IMR-90 (cell line): Measurements from ENCODE around the gene PLXDC2.

Experiments
- BHLHE40 ChIP-seq: fragments of 150-350 bp; IDR thresholded peaks from 2 replicates; pipeline ENCODE4 v1.6.1; 2016; ENCODE audit warnings: mild to moderate bottlenecking, low read depth, low read length
- CEBPB ChIP-seq: IDR thresholded peaks from 2 replicates; pipeline ENCODE4 v1.6.1; 2012; ENCODE audit warnings: low read depth, low read length, improper control_type of control experiment
- CHD1 ChIP-seq: IDR thresholded peaks from 2 replicates; pipeline ENCODE4 v1.6.1; 2012; ENCODE audit warnings: low read depth, low read length, improper control_type of control experiment
- ELK1 ChIP-seq: fragments of 150-350 bp; IDR thresholded peaks from 2 replicates; pipeline ENCODE4 v1.6.1; 2016; ENCODE audit warnings: low read depth, mild to moderate bottlenecking, low read length, moderate library complexity, borderline replicate concordance
- FOS ChIP-seq: fragments of 150-350 bp; IDR thresholded peaks from 2 replicates; pipeline ENCODE4 v1.6.1; 2016; ENCODE audit warnings: low read depth, low read length
- MAFK ChIP-seq: IDR thresholded peaks from 2 replicates; pipeline ENCODE4 v1.6.1; 2012; ENCODE audit warnings: low read depth, low read length, improper control_type of control experiment
- MAZ ChIP-seq: IDR thresholded peaks from 2 replicates; pipeline ENCODE4 v1.6.1; 2012; ENCODE audit warnings: low read depth, mild to moderate bottlenecking, low read length, improper control_type of control experiment, moderate library complexity, borderline replicate concordance
- NFE2L2 ChIP-seq: fragments of 150-350 bp; IDR thresholded peaks from 2 replicates; pipeline ENCODE4 v1.6.1; 2016; ENCODE audit warnings: low read depth, mild to moderate bottlenecking, low read length
- POLR2A ChIP-seq: IDR thresholded peaks from 2 replicates; pipeline ENCODE4 v1.6.1; 2012; ENCODE audit warnings: mild to moderate bottlenecking, low read depth, low read length
- RAD21 ChIP-seq: IDR thresholded peaks from 2 replicates; pipeline ENCODE4 v1.6.1; 2012; ENCODE audit warnings: low read length, improper control_type of control experiment
- RCOR1 ChIP-seq: IDR thresholded peaks from 2 replicates; pipeline ENCODE4 v1.6.1; 2012; ENCODE audit warnings: mild to moderate bottlenecking, low read length, improper control_type of control experiment; ENCODE audit not compliant: insufficient replicate concordance
- RFX5 ChIP-seq: IDR thresholded peaks from 2 replicates; pipeline ENCODE4 v1.8.0; 2012; ENCODE audit warnings: low read depth, mild to moderate bottlenecking, low read length, moderate library complexity
- TF ChIP-seq, protein P1 (sequence below): conservative IDR thresholded peaks from 2 replicates; pipeline ENCODE4 v1.5.1; 2012; ENCODE audit warnings: mild to moderate bottlenecking, low read depth, low read length, improper control_type of control experiment
- TF ChIP-seq, protein P2 (sequence below): fragments of 150-350 bp; IDR thresholded peaks from 2 replicates; pipeline ENCODE4 v1.6.1; 2017; ENCODE audit warnings: mild to moderate bottlenecking, antibody characterized with exemption, low read length, low read depth

GRCh38 chr10:19971343-19972052 lies 155.3 kb downstream of the PLXDC2 start:
- TF ChIP-seq, protein P1, sequence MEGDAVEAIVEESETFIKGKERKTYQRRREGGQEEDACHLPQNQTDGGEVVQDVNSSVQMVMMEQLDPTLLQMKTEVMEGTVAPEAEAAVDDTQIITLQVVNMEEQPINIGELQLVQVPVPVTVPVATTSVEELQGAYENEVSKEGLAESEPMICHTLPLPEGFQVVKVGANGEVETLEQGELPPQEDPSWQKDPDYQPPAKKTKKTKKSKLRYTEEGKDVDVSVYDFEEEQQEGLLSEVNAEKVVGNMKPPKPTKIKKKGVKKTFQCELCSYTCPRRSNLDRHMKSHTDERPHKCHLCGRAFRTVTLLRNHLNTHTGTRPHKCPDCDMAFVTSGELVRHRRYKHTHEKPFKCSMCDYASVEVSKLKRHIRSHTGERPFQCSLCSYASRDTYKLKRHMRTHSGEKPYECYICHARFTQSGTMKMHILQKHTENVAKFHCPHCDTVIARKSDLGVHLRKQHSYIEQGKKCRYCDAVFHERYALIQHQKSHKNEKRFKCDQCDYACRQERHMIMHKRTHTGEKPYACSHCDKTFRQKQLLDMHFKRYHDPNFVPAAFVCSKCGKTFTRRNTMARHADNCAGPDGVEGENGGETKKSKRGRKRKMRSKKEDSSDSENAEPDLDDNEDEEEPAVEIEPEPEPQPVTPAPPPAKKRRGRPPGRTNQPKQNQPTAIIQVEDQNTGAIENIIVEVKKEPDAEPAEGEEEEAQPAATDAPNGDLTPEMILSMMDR, result no peak
- TF ChIP-seq RAD21, result no peak
- TF ChIP-seq, protein P2, sequence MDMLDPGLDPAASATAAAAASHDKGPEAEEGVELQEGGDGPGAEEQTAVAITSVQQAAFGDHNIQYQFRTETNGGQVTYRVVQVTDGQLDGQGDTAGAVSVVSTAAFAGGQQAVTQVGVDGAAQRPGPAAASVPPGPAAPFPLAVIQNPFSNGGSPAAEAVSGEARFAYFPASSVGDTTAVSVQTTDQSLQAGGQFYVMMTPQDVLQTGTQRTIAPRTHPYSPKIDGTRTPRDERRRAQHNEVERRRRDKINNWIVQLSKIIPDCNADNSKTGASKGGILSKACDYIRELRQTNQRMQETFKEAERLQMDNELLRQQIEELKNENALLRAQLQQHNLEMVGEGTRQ, result no peak
- TF ChIP-seq RFX5, result no peak
- TF ChIP-seq POLR2A, result no peak
- TF ChIP-seq MAFK, result no peak
- TF ChIP-seq FOS, result no peak
- TF ChIP-seq MAZ, result no peak
- TF ChIP-seq CEBPB, result no peak
- no peak for TF ChIP-seq RCOR1
- no peak for TF ChIP-seq CHD1
- no peak for TF ChIP-seq ELK1
- no peak for TF ChIP-seq BHLHE40
- TF ChIP-seq NFE2L2, result no peak
